ENCODE results near the gene PCBD1.

- TF ChIP-seq CTCF (IDR thresholded peaks at IDR 0.05) (no peak), POLR2A (IDR thresholded peaks at IDR 0.05) (no peak)
Measured at GRCh38 chr10:70906031-70906783, 17.8 kb upstream of the PCBD1 start.

Data from lower leg skin (tissue), 3 donors.